Astrocyte (in vitro differentiated cells and primary cell): ENCODE results near the gene RAB6B. TPM values are rescaled to one million over a fixed set of nuclear protein-coding genes. Genes with fewer than 3 reads are reported as not detected.

Experiments
- DNase-seq: peaks from one replicate; pipeline ENCODE4 v3.0.0-alpha.2; 2010; ENCODE audit warnings: low read depth
- FAIRE-seq: peaks from 2 replicates; lab custom pipeline; 2011; peaks lifted over from hg19 to GRCh38; lab: Jason Lieb, UNC
- H2AFZ ChIP-seq: 2 replicates; pipeline ENCODE4 v1.6.0; 2012; ENCODE audit warnings: low read depth, low read length, inconsistent platforms
- H3K27ac ChIP-seq: 2 replicates; pipeline ENCODE4 v1.5.1; 2011; ENCODE audit warnings: low read depth, low read length, inconsistent platforms
- H3K27me3 ChIP-seq: 2 replicates; pipeline ENCODE4 v1.6.0; 2011; ENCODE audit warnings: low read length, inconsistent platforms; ENCODE audit not compliant: insufficient read depth
- H3K36me3 ChIP-seq: 2 replicates; pipeline ENCODE4 v1.5.1; 2011; ENCODE audit warnings: low read length, inconsistent platforms; ENCODE audit not compliant: insufficient read depth
- H3K4me1 ChIP-seq: 2 replicates; pipeline ENCODE4 v1.5.1; 2011; ENCODE audit warnings: low read length, inconsistent platforms; ENCODE audit not compliant: insufficient read depth
- H3K4me2 ChIP-seq: 2 replicates; pipeline ENCODE4 v1.6.0; 2012; ENCODE audit warnings: low read length, inconsistent platforms
- H3K4me3 ChIP-seq: 2 replicates; pipeline ENCODE4 v1.5.1; 2011; ENCODE audit warnings: low read depth, mild to moderate bottlenecking, low read length, inconsistent platforms; ENCODE audit not compliant: insufficient read depth
- H3K79me2 ChIP-seq: 2 replicates; pipeline ENCODE4 v1.6.0; 2012; ENCODE audit warnings: mild to moderate bottlenecking, low read length, inconsistent platforms; ENCODE audit not compliant: insufficient read depth
- H3K9ac ChIP-seq: 2 replicates; pipeline ENCODE4 v1.6.0; 2012; ENCODE audit warnings: mild to moderate bottlenecking, low read length, inconsistent platforms
- H3K9me3 ChIP-seq: 2 replicates; pipeline ENCODE4 v1.5.1; 2012; ENCODE audit warnings: low read depth, mild to moderate bottlenecking, low read length, inconsistent platforms; ENCODE audit not compliant: insufficient read depth
- H4K20me1 ChIP-seq: 2 replicates; pipeline ENCODE4 v1.6.0; 2012; ENCODE audit warnings: low read length, inconsistent platforms; ENCODE audit not compliant: insufficient read depth
- H3K27ac Mint-ChIP-seq: one replicate; pipeline ENCODE4 v1.8.0; 2021; ENCODE audit warnings: mild to moderate bottlenecking, mixed read lengths; ENCODE audit not compliant: unreplicated experiment
- H3K27me3 Mint-ChIP-seq: one replicate; pipeline ENCODE4 v1.8.0; 2021; ENCODE audit warnings: low read depth, mixed read lengths; ENCODE audit not compliant: unreplicated experiment
- H3K36me3 Mint-ChIP-seq: one replicate; pipeline ENCODE4 v1.8.0; 2021; ENCODE audit warnings: low read depth, mixed read lengths; ENCODE audit not compliant: unreplicated experiment
- H3K4me1 Mint-ChIP-seq: one replicate; pipeline ENCODE4 v1.8.0; 2021; ENCODE audit warnings: low read depth, mixed read lengths; ENCODE audit not compliant: unreplicated experiment
- H3K4me3 Mint-ChIP-seq: one replicate; pipeline ENCODE4 v1.8.0; 2021; ENCODE audit warnings: mild to moderate bottlenecking, moderate library complexity, mixed read lengths; ENCODE audit not compliant: unreplicated experiment
- H3K9me3 Mint-ChIP-seq: one replicate; pipeline ENCODE4 v1.8.0; 2021; ENCODE audit warnings: mild to moderate bottlenecking, mixed read lengths; ENCODE audit not compliant: unreplicated experiment
- CTCF ChIP-seq: IDR thresholded peaks from 2 replicates; pipeline ENCODE4 v1.5.1; 2011; ENCODE audit warnings: low read depth, mild to moderate bottlenecking, inconsistent platforms, low read length, moderate library complexity; ENCODE audit not compliant: insufficient read depth
- EZH2 ChIP-seq: IDR thresholded peaks from 2 replicates; pipeline ENCODE4 v1.6.1; 2012; ENCODE audit warnings: mild to moderate bottlenecking, low read length, inconsistent platforms; ENCODE audit not compliant: insufficient read depth
- total RNA-seq: library from RNA; stranded (reverse); gene quantifications from 2 replicates; pipeline ENCODE4 v1.2.1, GENCODE V29; 2021

Gene RAB6B
- total RNA-seq, 1 donor from 2014 or later = 61.8 TPM

GRCh38 chr3:133915685-133916658 lies 20.3 kb upstream of the RAB6B start:
- Histone ChIP-seq H3K4me3 (no peak overlapping the region), H4K20me1 (no peaks in the 10 kb centered on the region), H3K27me3 (peaks cover 3% of the 10 kb centered on the region), H3K4me2 (peak overlapping the region; percentile 20), H3K79me2 (no peaks in the 10 kb centered on the region), H3K9me3 (no peaks in the 10 kb centered on the region), H2AFZ (no peak overlapping the region), H3K9ac (no peak overlapping the region), H3K27ac (no peak overlapping the region), H3K4me1 (no peaks in the 10 kb centered on the region), H3K36me3 (no peaks in the 10 kb centered on the region)
- DNase-seq (no peak), FAIRE-seq (no peak)
- H3K9me3 Mint-ChIP-seq = peaks cover 4% of the 10 kb centered on the region
- no peaks in the 10 kb centered on the region for H3K4me1 Mint-ChIP-seq
- H3K27me3 Mint-ChIP-seq = peaks cover 10% of the 10 kb centered on the region
- H3K4me3 Mint-ChIP-seq = no peak overlapping the region
- H3K36me3 Mint-ChIP-seq = no peaks in the 10 kb centered on the region
- no peak overlapping the region for H3K27ac Mint-ChIP-seq
- no peak for TF ChIP-seq EZH2
- no peak for TF ChIP-seq CTCF

GRCh38 chr3:133914839-133915600 lies 19.3 kb upstream of the RAB6B start:
- Histone ChIP-seq H4K20me1 (no peaks in the 10 kb centered on the region), H3K27ac (no peak overlapping the region), H3K4me3 (no peak overlapping the region), H3K9ac (no peak overlapping the region), H3K4me1 (no peaks in the 10 kb centered on the region), H3K36me3 (no peaks in the 10 kb centered on the region), H2AFZ (no peak overlapping the region), H3K79me2 (no peaks in the 10 kb centered on the region), H3K4me2 (no peak overlapping the region), H3K9me3 (no peaks in the 10 kb centered on the region), H3K27me3 (peaks cover 4% of the 10 kb centered on the region)
- TF ChIP-seq CTCF = no peak
- no peak for TF ChIP-seq EZH2
- Mint-ChIP-seq H3K36me3 (no peaks in the 10 kb centered on the region), H3K27ac (no peak overlapping the region), H3K4me3 (no peak overlapping the region), H3K27me3 (peaks cover 10% of the 10 kb centered on the region), H3K4me1 (no peaks in the 10 kb centered on the region), H3K9me3 (peaks cover 4% of the 10 kb centered on the region)
- FAIRE-seq (no peak), DNase-seq (no peak)
